GM21390 (cell line): ENCODE results near the gene JAK3.

ENCODE experiments used
- ATAC-seq: cut with Tn5 transposase; IDR thresholded peaks from one replicate; pipeline ENCODE4 v1.9.1; 2021; ENCODE audit not compliant: unreplicated experiment

Gene JAK3

DNA sequence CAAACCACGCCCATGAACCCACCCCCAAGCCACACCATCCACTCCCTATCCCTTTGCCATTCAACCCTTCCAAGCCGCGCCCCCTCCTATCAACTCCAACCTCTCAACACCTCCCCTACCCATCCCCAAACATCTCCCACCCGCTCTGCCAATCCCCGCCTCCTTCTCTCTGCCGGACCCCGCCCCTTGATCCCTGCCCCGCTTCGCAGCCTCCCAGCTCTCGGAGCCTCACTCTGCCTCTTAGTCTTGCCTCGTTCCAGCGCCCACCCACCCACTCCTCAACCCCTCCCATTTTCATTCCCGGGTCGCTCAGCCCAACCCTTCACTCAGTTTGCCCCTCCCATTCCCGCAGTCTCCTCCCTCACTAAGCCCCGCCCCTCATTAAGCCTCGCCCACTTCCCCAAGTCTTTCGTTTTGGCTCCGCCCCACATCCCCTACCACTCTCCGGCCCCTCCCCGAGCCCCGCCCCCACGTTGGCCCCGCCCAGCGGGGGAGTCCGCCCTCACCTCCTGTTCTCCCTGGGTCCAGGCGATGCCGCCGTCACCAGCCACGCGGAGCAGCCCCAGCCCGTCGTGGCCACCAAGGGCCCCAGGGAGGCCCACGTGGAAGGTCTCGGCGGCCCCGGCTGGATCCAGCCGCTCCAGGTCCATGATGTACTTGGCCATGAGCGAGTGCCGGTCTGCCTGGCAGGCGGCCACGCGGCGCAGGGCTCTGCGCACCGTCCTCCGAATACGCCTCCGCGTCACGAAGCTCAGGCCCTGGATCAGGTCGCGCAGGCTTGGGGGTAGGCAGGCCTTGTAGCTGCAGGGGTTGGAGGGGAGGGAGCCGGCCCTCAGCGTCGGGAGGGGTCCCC is 5.7 kb downstream of the JAK3 start:
- ATAC-seq = no peak

DNA sequence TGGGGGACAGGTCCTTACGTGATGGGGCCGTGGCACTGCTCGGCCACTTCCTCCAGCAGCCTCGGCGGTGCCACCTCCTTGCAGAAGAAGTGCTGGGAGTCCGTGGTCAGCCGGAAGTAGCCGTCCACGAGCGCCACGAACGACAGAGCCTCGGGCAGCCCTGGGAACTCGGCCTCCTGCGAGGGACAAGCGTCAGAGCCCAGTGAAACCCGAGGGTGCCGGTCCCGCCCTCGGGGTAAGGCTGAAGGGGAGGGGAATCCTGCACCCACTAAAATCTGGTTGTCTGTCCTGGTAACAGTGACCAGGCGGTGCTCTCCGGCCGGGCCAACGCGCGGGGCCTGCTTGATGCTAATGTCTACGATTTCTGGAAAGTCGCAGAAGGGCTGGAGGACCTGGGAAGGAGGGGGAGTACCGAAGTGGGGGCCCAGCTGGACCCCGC is 6.4 kb downstream of the JAK3 start:
- ATAC-seq = no peak

DNA sequence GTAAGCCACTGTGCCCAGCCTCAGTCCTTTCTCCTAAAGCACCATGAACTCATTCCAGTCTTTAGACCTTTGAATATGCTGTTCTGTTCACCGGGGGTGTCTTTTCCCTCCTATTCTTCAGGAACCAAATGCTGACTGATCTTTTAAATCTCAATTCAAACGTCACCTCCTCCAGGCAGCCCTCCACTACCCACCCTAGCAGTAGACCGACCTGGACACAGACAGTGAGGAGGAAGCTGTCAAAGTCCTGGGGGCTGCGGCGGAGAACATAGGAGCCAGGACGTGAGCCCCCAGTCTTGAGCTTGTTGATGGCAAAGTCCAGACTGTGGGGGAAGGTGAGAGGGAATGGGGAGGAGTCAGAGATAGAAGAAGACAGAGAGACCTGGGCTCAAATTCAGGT is 7.8 kb downstream of the JAK3 start:
- no peak for ATAC-seq

DNA sequence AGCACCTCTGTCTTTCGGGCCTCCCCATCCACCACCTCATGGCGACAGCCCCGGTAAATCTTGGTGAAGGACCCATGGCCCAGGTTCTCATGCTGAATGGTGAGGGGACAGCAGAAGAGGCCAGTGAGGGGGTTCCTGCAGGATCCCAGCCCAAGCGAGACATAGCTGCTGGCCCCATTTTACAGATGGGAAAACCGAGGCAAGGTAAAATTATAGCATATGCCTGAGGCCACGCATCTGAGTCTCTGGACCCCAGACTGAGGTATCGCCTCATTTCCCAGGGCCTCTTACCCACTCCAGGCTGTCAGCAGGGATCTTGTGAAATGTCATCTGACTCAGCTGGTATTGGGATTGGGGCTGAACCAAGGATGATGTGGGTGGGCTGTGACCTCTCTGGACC is 9.8 kb downstream of the JAK3 start:
- no peak for ATAC-seq

DNA sequence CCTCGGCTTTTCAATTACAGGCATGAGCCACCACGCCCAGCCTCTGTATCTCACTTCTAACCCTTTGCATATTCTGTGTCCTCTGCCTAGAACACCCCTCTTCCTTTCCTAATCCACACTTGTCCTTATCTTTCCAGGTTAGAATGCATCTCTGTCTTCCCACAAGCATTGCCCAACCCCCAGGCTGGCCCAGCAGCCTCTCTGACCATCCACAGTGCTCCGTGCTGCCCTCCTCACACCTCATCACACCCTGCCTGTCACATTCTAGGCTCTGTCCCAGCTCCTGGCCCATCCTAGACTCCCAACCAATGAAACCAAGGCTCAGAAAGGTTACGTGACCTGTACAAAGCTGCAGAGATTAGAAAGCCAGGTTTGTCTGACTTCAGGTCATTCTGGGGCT is 11.3 kb downstream of the JAK3 start:
- no peak for ATAC-seq

DNA sequence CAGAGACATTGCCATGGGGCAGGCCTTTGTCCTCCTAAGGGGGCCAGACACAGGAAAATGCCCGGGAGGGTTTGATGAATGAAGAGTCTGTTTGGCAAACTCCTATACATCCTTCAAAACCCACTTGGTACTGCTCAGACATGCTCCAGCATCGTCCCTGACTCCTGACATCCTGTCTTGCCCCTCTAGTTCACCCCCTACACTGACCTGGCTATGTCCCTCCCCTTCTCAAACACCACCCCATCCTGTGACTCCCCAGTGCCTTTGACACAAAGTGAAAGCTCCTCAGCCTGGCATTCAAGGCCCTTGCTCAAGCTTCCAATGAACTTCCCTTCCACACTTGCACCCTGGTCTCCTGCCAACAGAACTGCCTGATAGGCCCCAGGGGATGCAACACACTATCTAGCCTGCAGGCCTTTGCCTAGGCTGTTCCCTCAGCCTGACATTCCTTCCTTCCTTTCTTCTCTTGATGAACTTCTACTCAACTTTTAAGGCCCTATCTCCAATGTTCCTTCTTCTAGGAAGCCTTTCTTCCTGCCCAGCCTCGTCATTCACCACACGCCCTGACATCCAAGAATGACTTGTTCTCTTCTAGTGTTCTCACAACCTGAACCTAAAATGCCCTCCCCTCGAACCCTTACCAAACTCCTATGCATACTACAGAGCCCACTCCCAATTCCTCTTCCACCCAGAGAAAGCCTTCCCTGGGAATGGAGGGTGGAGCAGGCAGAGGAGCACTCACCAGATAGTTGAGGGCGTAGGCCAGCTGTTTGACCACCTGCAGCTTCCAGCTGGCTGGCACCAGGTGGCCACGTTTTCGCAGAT is 12.4 kb downstream of the JAK3 start:
- ATAC-seq = no peak

DNA sequence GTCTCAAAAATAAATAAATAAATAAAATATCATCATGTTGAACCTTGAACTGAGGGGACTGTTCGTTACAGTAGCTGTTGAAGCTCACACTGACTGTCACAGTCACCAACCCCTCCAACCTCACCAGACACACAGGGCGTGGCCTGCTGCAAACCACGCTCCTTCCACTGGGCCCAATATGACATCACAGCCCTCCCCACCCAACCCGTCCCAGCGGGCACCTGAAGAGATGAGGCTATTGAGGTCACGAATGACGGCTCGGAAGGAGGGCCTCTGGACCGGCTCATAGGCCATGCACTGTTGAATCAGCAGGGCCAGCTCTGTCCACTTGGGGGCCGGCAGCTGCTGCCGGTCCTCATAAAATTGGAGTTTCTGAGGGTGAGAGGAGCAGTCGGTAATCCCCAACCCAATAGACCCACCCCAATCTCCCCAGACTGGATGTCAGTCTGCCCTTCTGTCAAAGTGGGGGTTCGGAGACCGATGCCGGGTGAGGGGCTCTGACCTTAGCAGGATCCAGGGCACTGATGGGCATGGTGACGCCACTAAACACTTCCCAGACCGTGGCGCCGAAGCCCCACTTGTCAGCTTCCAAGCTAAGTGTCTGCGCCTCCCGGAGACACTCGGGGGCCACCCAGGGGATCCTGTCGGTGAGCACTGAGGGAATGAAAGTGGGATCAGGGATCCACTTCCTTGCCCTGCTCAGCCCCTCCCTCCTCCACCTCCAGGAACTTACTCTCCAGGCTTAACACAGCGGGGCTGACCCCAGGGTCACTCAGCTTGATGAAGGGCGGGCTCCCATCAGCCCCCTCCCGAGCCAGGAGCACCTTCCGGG is 13.2 kb downstream of the JAK3 start:
- ATAC-seq = no peak

DNA sequence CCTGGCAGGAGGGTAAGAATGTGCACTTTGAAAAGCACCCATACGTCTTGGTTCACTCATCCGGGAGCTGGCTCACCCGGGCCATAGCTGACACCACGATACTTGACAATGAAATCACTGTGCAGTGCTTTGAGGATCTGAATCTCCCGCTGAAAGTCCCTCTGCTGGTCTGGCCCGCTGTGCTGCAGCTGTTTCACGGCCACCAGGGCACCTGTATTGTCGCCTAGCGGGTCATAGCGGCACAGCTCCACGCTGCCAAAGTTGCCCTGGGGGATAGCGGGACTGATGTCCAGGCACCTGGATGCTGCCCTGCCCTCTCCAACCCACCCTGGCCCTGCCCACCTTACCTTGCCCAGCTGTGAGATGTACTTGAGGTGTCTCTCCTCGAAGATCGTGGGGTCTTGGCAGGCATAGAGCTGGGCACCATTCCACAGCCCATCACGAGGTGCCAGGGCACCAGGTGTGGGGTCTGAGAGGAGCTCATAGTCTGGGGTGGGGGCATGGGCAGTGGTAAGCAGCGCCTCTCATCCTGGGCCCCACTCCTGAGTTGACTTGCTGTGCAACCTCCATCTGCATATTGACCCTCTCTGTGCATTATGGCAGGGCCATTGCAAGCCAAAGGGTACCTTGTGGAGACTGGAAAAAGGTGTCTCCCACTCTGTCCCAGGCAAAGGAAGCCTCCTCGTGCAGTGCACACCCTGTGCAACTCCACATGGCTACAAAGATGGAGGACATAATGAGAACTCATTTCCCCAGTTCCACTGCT is 15.2 kb downstream of the JAK3 start:
- ATAC-seq = no peak

DNA sequence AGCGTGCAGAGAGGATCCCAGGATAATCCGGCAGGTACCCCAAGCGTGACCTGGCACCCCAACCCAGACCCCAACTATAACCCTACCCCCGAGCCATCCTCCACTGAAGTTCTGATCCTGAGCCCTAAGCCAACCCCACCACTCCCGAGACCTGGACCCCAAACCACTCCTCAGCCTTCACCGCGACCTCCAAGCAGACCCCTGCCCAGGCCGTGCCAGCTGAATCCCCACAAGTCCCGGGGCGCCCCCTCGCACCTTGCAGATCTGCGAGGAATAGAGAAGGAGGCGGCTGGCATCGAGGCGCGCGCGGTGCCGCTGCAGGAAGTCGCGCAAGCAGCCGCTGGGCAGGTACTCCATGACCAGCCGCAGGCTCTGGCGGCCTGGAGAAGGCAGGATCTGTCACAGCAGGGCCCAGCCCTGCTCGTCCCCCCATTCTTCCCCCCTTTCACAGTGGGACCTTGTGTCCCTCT is 16.3 kb downstream of the JAK3 start:
- ATAC-seq = no peak

DNA sequence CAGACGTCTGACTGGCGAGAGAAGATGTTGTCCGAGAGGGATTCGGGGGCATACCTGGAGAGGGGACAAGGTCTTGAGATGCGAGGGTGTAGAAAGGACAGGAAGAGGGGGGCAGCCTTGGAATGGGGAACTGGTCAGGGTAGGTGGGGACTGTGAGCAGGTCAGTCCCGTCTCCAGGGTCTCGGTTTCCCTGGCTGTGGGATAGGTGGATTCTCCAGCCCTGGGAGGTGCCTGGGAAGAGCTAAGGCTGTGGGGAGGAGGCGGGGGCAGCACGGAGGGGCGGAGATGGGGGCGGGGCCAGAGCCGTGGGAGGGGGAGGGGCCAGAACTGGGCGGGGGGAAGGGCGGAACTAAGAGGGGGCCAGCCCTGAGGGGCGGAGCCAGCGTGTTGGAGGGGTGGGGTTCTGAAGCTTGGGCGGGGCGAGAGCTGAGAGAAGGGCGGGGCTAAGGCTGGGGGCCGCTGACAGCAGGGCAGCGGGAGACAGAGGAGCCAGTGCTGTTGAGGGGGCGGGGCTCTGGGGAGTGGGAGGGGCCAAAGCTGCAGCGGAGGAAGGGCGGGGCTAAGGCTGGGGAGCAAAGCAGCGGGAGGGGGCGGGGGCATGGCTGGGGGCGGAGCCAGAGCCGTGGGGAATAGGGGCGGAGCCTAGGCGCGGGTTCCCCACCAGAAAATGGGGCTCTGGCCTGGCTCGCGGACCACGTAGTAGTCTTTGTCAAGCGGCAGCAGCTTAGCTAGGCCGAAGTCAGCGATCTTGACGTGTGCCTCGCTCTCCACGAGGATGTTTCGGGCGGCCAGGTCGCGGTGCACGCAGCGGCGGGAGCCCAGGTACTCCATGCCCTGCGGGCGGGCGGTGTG is 17.0 kb downstream of the JAK3 start:
- no peak for ATAC-seq

DNA sequence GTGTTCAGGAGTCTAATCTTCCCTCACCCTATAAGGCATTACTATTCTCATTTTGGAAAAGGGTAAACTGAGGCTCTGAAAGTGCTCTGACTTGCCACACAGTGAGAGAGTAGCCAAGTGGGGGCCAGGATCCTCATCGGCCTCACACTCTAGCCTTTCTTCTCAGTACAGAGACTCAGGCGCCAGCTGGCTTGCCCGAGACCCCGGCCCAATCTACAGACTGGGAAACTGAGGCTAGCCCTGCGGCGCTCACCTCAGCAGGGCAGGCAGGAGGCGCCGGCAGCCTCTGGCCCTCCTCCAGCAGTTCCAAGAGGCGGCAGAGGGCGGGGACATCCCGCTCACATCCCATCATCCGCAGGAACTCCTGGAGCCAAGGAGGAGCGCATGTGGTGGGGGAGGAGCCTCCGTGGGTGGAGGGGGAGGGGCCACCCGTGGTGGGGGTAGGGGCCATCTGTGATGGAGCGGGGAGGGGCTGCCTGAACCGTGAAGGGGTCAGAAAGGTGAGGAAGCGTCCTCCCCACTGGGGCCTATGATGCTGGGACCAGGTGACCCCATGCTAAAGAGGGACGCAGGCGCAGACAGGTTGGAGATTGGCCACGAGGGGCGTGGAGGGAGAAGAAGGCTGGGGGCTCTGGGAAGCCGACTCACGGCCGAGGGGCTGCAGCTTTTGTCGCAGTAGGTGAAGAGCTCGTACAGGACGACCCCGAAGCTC is 17.8 kb downstream of the JAK3 start:
- ATAC-seq = no peak

DNA sequence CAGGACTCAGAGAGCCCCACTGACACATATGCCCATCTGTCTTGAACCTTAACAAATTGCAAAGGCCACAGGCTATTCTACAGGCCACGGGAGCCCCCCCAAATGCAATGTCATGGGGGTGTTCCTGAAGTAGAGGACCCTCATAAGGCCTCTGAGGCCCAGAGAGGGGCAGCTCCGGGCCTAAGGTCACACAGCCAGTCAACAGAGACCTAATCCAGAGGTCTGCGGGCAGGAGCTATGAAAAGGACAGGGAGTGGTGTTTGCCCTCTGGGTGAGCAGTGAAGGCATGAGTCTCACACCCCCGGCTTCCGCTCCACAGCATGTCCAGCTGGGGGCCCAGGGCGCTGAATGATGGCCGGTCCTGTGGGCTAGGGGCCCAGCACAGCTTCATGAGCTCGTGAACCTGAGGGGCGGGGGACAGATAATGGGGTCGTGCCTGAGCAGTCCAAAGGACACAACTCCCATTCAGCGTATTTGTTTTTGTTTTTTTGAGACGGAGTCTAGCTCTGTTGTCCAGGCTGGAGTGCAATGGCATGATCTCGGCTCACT is 21.2 kb downstream of the JAK3 start:
- no peak for ATAC-seq

DNA sequence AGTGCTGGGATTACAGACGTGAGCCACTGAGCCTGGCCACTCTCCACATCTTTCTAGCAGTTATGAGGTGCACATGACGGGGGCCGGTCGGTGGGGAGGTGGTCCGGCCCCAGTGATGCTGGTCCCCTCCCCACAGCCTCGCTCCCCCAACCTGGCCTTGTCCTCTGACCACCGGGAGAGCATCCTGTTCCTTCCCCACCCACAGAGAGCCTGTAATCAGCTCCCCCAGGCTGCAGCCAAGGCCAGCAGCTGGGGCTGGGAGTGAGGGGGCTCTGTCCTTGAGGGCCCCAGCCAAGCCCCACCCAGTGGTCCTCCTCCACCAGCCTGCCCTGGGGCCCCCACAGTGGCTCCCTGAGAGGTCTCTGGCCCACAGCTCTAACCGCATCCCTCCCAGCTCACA is 23.4 kb downstream of the JAK3 start:
- ATAC-seq = no peak

DNA sequence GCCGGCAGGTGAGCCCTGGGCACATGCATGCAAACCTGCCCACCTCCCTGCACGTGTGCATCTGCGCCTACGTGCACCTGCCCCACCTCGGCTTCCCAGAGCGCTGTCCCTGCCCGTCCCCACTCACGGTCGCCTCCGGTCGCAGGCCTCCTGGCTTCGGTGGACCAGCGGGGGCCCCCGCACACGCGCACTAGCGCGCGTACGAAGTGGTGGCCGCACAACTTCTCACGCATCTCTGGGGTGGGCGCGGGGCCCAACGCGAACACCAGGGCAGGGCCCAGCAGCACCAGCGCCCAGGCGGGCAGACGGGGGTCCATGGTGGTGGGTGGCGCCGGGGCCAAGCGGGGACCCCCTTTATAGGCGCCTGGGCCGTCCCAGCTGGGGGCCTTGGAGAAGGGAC is 26.6 kb downstream of the JAK3 start, which contains the start of gene INSL3:
TSS of gene INSL3 (minus strand) at position 330 of the 400 bp plus-strand sequence. CDS start at position 317, 13 bp downstream.
- no peak for ATAC-seq

DNA sequence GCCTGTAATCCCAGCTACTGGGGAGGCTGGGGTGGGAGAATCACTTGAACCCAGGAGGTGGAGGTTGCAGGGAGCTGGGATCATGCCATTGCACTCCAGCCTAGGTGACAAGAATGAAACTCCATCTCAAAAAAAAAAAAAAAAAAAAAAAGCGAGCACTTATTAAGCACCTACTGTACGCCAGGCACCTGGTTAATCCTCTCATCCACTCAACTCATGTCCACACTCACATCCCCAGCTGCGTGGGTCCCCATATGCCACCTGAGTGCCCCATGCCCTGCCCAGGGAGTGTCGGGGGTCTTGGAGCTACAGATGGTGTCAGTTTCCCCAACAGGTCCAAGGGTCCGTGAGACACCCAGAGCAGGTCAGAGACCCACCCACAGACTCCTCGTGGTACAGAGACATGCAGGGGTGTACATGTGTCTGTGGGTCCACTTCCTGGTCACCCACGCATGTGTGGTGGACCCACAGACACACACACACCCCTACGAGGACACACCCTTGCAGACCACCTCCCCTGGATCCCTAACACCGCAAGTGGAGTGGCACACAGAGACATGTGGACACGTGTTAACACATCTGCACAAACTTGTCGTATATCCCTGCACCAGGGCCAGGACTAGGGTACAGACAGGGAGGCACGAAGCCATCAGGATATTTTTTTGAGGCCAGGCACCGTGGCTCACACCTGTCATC is 30.0 kb downstream of the JAK3 start:
- no peak for ATAC-seq

DNA sequence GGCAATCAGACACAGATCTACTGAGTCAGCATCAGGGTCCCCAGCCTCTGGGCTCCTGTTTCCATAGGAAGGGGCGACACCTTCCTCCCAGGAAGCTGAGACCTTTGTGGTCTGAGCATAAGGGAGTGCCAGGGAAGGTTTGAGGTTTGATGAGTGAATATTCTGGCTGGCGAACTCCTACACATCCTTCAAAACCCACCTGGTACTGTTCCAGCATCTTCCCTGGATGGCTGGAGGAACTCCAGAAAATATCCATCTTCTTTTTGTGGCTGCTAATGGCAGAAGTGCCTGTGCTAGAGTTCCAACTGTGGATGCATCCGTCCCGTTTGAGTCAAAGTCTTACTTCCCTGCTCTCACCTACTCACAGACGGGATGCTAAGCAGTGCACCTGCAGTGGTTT is 35.7 kb downstream of the JAK3 start:
- ATAC-seq = no peak

DNA sequence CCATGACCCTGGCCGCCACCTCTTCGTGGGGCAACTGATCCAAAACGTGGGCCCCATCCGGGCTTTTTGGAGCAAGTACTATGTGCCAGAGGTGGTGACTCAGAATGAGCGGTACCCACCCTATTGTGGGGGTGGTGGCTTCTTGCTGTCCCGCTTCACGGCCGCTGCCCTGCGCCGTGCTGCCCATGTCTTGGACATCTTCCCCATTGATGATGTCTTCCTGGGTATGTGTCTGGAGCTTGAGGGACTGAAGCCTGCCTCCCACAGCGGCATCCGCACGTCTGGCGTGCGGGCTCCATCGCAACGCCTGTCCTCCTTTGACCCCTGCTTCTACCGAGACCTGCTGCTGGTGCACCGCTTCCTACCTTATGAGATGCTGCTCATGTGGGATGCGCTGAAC is 36.1 kb downstream of the JAK3 start:
- no peak for ATAC-seq

DNA sequence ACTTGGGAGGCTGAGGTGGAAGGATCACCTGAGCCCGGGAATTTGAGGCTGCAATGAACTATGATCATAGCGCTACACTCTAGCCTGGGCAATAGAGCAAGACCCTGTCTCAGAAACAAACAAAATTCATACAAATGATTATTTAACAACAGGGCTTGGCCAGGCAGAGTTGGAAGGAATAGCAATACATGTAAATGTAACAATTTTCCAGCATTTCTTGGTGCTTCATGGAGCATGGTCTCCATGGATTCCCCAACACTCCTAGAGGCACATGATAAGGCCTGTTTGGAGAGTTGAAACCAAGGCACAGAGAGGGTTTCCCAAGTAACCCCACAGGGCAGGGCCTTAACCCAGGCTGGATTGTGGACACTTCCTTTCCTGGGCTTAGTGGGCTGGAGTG is 36.7 kb downstream of the JAK3 start:
- no peak for ATAC-seq
